Neural cell (in vitro differentiated cells): ENCODE results near the gene IP6K3. TPM values are rescaled to one million over a fixed set of nuclear protein-coding genes. Genes with fewer than 3 reads are reported as not detected.

Experiments used
- H2AFZ ChIP-seq: fragments of 200-600, 300-800 bp; sonication (generic), shearing (Covaris generic); 2 replicates; pipeline ENCODE4 v1.6.0; 2014; ENCODE audit warnings: low read depth, mild to moderate bottlenecking, antibody characterized with exemption, low read length, moderate library complexity
- H3F3A ChIP-seq: fragments of 200-600 bp; shearing (Covaris generic); 2 replicates; pipeline ENCODE4 v1.6.1; 2016; ENCODE audit warnings: mild to moderate bottlenecking, moderate library complexity, mixed read lengths, antibody characterized with exemption, low read length; ENCODE audit not compliant: insufficient read depth, poor library complexity, severe bottlenecking
- H3K27ac ChIP-seq: fragments of 200-600, 300-800 bp; sonication (generic), shearing (Covaris generic); 2 replicates; pipeline ENCODE4 v1.5.1; 2014; ENCODE audit warnings: mild to moderate bottlenecking, low read length, moderate library complexity
- H3K27me3 ChIP-seq: fragments of 300-800, 200-600 bp; sonication (generic), shearing (Covaris generic); 2 replicates; pipeline ENCODE4 v1.6.0; 2014; ENCODE audit warnings: mild to moderate bottlenecking, low read depth, low read length, moderate library complexity; ENCODE audit not compliant: insufficient read depth
- H3K36me3 ChIP-seq: fragments of 300-800, 200-600 bp; sonication (generic), shearing (Covaris generic); 2 replicates; pipeline ENCODE4 v1.5.1; 2014; ENCODE audit warnings: mild to moderate bottlenecking, antibody characterized with exemption, low read length, moderate library complexity; ENCODE audit not compliant: insufficient read depth
- H3K4me2 ChIP-seq: fragments of 300-800, 200-600 bp; sonication (generic), shearing (Covaris generic); 2 replicates; pipeline ENCODE4 v1.6.0; 2014; ENCODE audit warnings: mild to moderate bottlenecking, low read length
- H3K4me3 ChIP-seq: fragments of 300-800, 200-600 bp; sonication (generic), shearing (Covaris generic); 2 replicates; pipeline ENCODE4 v1.5.1; 2014; ENCODE audit warnings: mild to moderate bottlenecking, low read length, moderate library complexity
- H3K79me2 ChIP-seq: fragments of 200-600 bp; shearing (Covaris generic); replicated peaks from 2 replicates; pipeline ENCODE4 v1.6.0; 2014; ENCODE audit warnings: mild to moderate bottlenecking, low read length, moderate library complexity; ENCODE audit not compliant: insufficient read depth
- H3K9ac ChIP-seq: fragments of 300-800, 200-600 bp; sonication (generic), shearing (Covaris generic); 2 replicates; pipeline ENCODE4 v1.6.1; 2016; ENCODE audit warnings: mild to moderate bottlenecking, low read length, mixed read lengths
- H3K9me2 ChIP-seq: fragments of 200-600 bp; shearing (Covaris generic); 2 replicates; pipeline ENCODE4 v1.6.1; 2016; ENCODE audit warnings: mild to moderate bottlenecking, low read length, mixed read lengths; ENCODE audit not compliant: insufficient read depth
- H3K9me3 ChIP-seq: fragments of 200-600, 300-800 bp; sonication (generic), shearing (Covaris generic); 2 replicates; pipeline ENCODE4 v1.6.1; 2016; ENCODE audit warnings: mild to moderate bottlenecking, mixed run types, low read length, moderate library complexity, mixed read lengths
- H4K20me1 ChIP-seq: fragments of 200-600 bp; shearing (Covaris generic); 2 replicates; pipeline ENCODE4 v1.6.1; 2016; ENCODE audit warnings: mild to moderate bottlenecking, mixed run types; ENCODE audit not compliant: insufficient read depth
- CTCF ChIP-seq: fragments of 450-650 bp; IDR thresholded peaks from 2 replicates; pipeline ENCODE4 v1.5.1; 2014; ENCODE audit warnings: antibody characterized with exemption, mild to moderate bottlenecking, moderate library complexity; ENCODE audit not compliant: poor library complexity, severe bottlenecking
- EP300 ChIP-seq: fragments of 450-650 bp; conservative IDR thresholded peaks from 2 replicates; pipeline ENCODE4 v1.6.1; 2014; ENCODE audit warnings: antibody characterized with exemption, mild to moderate bottlenecking, moderate library complexity; ENCODE audit not compliant: poor library complexity, severe bottlenecking
- EZH2 ChIP-seq: fragments of 200-600, 300-800 bp; shearing (Covaris generic), sonication (generic); IDR thresholded peaks from 2 replicates; pipeline ENCODE4 v1.6.1; 2014; ENCODE audit warnings: antibody characterized with exemption, low read length, borderline replicate concordance, mild to moderate bottlenecking; ENCODE audit not compliant: insufficient read depth, poor library complexity, severe bottlenecking
- MXI1 ChIP-seq: fragments of 450-650 bp; conservative IDR thresholded peaks from 2 replicates; pipeline ENCODE4 v1.6.1; 2014; ENCODE audit warnings: antibody characterized with exemption, mild to moderate bottlenecking; ENCODE audit not compliant: poor library complexity, severe bottlenecking
- POLR2AphosphoS5 ChIP-seq: IDR thresholded peaks from 2 replicates; pipeline ENCODE4 v1.6.1; 2012
- RAD21 ChIP-seq: fragments of 450-650 bp; conservative IDR thresholded peaks from 2 replicates; pipeline ENCODE4 v1.6.1; 2014; ENCODE audit warnings: antibody characterized with exemption, mild to moderate bottlenecking, moderate library complexity
- SMC3 ChIP-seq: fragments of 450-650 bp; conservative IDR thresholded peaks from 2 replicates; pipeline ENCODE4 v1.6.1; 2014; ENCODE audit warnings: antibody characterized with exemption, mild to moderate bottlenecking, moderate library complexity; ENCODE audit not compliant: poor library complexity
- TAF1 ChIP-seq: IDR thresholded peaks from 2 replicates; pipeline ENCODE4 v1.6.1; 2012; ENCODE audit warnings: low read depth
- polyA plus RNA-seq: library from polyadenylated mRNA; depleted of rRNA; stranded (reverse); fragments of >200 nt; gene quantifications from 2 replicates; pipeline ENCODE4 v1.2.3, GENCODE V29; 2014
- TF ChIP-seq, protein P1 (sequence below): IDR thresholded peaks from 2 replicates; pipeline ENCODE4 v1.6.1; 2012; ENCODE audit warnings: borderline replicate concordance

IP6K3 gene
- polyA plus RNA-seq, 1 donor from 2014 or later = not detected

DNA sequence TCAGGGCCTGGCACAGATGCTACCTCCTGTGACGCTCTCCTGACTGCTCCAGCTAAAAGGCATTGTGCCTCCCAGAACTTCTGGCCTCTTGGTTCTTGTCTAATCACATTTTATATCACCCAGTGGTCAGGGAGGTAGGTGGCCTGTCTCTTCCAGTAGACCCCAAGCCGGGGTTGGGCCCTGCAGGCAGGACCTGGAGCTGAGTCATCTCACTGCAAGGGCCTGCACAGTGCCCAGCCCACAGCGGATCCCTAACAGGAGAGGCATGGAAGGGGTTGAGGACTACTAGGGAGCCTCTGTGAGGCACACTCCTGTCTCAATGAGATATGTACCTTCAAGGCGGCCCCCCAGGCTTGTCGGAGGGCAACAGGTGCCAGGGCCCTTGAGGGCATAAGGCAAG, 35.9 kb upstream of the IP6K3 start:
- Histone ChIP-seq H3K36me3 (no peaks in the 10 kb centered on the region), H3K4me2 (no peak overlapping the region), H2AFZ (no peak overlapping the region), H3F3A (peaks cover 2% of the 10 kb centered on the region), H3K9me2 (no peaks in the 10 kb centered on the region), H3K9ac (no peak overlapping the region), H3K4me3 (no peak overlapping the region), H3K27me3 (no peaks in the 10 kb centered on the region), H3K27ac (no peak overlapping the region), H4K20me1 (no peaks in the 10 kb centered on the region), H3K9me3 (no peaks in the 10 kb centered on the region), H3K79me2 (peaks cover 20% of the 10 kb centered on the region)
- TF ChIP-seq POLR2AphosphoS5 (no peak), MXI1 (no peak)

DNA sequence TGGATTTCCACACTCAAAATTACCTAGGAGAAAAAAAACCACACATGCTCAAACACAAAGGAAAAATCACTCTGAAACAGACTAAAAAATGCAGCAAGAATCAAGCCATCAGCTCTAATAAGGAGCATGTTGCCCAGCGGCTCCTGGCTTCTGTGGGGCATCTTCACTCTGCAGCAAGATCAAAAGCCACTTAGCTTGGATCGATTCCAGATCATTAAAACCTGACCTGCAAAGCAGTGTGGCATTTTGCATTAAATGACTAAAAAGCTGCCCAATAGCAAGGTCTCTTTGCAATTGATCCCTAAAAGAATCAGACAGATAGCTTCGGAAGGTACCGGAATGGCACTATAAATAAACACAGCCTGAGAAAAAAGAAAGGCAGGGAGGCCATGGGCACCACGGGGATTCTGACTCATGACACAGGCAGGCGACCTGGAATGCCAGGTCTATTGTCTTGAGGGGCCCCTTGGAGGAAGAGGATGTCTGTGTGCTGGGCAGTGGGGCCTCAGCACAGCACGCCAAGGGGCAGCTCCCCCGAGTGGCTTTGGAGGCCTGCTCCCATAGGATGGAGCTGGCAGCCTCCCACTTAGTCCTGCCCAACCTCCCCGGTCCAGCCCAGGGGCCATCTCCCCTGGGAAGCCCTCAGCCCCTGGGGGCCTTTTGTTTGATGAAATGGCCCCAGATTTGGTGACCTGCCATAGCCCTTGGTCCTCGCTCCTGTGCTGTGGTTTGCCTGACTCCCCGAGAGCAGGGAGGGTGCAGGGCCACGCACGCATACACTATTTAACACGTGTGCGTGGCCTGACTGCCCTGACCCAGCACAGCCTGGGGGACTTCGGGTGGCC, 34.6 kb upstream of the IP6K3 start:
- no peaks in the 10 kb centered on the region for H3K27me3 ChIP-seq
- no peaks in the 10 kb centered on the region for H3K9me3 ChIP-seq
- no peaks in the 10 kb centered on the region for H4K20me1 ChIP-seq
- H3K36me3 ChIP-seq = peaks cover 8% of the 10 kb centered on the region
- no peak overlapping the region for H2AFZ ChIP-seq
- no peak for TF ChIP-seq EZH2
- TF ChIP-seq, protein P1, sequence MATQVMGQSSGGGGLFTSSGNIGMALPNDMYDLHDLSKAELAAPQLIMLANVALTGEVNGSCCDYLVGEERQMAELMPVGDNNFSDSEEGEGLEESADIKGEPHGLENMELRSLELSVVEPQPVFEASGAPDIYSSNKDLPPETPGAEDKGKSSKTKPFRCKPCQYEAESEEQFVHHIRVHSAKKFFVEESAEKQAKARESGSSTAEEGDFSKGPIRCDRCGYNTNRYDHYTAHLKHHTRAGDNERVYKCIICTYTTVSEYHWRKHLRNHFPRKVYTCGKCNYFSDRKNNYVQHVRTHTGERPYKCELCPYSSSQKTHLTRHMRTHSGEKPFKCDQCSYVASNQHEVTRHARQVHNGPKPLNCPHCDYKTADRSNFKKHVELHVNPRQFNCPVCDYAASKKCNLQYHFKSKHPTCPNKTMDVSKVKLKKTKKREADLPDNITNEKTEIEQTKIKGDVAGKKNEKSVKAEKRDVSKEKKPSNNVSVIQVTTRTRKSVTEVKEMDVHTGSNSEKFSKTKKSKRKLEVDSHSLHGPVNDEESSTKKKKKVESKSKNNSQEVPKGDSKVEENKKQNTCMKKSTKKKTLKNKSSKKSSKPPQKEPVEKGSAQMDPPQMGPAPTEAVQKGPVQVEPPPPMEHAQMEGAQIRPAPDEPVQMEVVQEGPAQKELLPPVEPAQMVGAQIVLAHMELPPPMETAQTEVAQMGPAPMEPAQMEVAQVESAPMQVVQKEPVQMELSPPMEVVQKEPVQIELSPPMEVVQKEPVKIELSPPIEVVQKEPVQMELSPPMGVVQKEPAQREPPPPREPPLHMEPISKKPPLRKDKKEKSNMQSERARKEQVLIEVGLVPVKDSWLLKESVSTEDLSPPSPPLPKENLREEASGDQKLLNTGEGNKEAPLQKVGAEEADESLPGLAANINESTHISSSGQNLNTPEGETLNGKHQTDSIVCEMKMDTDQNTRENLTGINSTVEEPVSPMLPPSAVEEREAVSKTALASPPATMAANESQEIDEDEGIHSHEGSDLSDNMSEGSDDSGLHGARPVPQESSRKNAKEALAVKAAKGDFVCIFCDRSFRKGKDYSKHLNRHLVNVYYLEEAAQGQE = no peak
- no peak for TF ChIP-seq TAF1
- H3K9ac ChIP-seq = no peak overlapping the region
- H3K9me2 ChIP-seq = no peaks in the 10 kb centered on the region
- H3K4me2 ChIP-seq = no peak overlapping the region
- no peak overlapping the region for H3K4me3 ChIP-seq
- peaks cover 8% of the 10 kb centered on the region for H3K79me2 ChIP-seq
- H3K27ac ChIP-seq = peak overlapping the region; percentile 24
- H3F3A ChIP-seq = peaks cover 2% of the 10 kb centered on the region

DNA sequence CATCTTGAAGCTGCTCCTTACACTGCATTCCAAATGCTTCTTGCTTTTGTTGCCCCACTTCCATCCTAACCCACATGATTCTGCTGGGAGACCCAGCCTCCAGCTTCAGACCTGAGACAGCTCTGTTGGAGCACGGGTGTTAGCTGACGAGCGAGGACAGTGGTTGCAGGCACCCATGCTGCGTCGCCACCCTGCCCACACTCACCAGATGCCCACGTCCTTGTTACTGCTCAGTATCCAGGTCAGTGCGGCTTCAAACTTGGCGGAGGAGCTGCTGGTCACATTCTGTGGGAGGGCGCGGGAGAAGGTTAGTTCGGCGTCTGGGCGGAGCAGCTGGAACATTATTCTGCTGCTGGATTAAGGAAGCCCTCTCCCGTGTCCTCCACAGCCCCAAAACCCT, 33.2 kb upstream of the IP6K3 start:
- no peaks in the 10 kb centered on the region for H3K9me3 ChIP-seq
- H3F3A ChIP-seq = peaks cover 2% of the 10 kb centered on the region
- no peaks in the 10 kb centered on the region for H3K9me2 ChIP-seq
- H3K27ac ChIP-seq = peak overlapping the region; percentile 61
- peaks cover 9% of the 10 kb centered on the region for H3K36me3 ChIP-seq
- TF ChIP-seq EP300 (no peak), SMC3 (no peak), MXI1 (no peak), POLR2AphosphoS5 (no peak), TAF1 (no peak), CTCF (no peak), RAD21 (no peak), EZH2 (no peak)
- TF ChIP-seq, protein P1 = no peak
- H3K4me2 ChIP-seq = peak overlapping the region; percentile 19
- no peaks in the 10 kb centered on the region for H3K79me2 ChIP-seq
- H3K4me3 ChIP-seq = peak overlapping the region; percentile 36
- no peak overlapping the region for H2AFZ ChIP-seq
- no peaks in the 10 kb centered on the region for H3K27me3 ChIP-seq
- no peaks in the 10 kb centered on the region for H4K20me1 ChIP-seq
- H3K9ac ChIP-seq = peak overlapping the region; percentile 44
